SHP77 (cell line): ENCODE results near the gene CCDC85C.
"Not testable (repeated sequence)": the region's sequence is repeated elsewhere in the genome, so short reads cannot be mapped to it uniquely, and the experiment has no call there.

Source experiments
- DNase-seq, 2 experiments: peaks; one replicate each; lab custom pipeline; 2025; lab: John Stamatoyannopoulos, UW

The CCDC85C gene

DNA sequence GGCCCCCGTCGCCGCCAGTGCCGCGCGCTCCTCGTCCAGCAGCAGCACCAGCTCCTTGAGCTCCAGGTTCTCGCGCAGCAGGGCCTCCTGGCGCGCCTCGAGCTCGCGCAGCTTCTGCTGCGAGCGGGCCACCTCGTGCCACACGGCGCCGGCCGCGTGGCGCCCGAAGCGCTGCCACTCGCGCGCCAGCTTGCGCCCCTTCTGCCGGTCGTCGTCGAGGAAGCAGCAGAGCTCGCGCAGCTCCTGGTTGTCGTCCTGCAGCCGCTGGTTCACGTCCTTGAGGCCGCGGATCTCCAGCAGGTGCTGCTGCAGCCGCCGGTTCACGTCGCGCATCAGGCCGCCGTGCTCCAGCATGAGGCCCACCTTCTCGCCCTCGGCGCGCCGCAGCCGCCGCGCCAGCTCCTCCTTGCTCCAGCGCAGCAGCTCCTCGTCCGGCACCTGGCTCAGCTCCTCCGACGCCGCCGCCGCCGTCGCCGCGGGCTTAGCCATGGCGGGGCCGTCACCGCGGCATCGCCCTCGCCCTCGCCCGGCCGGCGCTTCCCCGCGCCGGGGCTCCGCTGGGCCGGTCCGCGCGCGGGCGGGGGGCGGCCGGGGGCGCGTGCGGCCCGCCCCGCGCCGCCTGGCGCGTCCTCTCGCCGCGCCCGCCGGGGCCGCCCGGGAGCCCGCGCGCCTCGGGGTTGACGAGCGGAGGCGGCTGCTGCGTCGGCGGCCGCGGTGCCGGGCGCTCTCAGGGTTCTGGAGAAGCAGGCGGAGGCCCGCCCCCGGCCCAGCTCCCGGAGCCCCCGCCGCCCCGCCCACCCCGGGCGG, at the start of gene CCDC85C:
TSS of gene CCDC85C (minus strand) at position 737 of the 807 bp plus-strand sequence. CDS start at position 489, 248 bp downstream.
- peak in 1 of 2 experiments; percentile 94 for DNase-seq

DNA sequence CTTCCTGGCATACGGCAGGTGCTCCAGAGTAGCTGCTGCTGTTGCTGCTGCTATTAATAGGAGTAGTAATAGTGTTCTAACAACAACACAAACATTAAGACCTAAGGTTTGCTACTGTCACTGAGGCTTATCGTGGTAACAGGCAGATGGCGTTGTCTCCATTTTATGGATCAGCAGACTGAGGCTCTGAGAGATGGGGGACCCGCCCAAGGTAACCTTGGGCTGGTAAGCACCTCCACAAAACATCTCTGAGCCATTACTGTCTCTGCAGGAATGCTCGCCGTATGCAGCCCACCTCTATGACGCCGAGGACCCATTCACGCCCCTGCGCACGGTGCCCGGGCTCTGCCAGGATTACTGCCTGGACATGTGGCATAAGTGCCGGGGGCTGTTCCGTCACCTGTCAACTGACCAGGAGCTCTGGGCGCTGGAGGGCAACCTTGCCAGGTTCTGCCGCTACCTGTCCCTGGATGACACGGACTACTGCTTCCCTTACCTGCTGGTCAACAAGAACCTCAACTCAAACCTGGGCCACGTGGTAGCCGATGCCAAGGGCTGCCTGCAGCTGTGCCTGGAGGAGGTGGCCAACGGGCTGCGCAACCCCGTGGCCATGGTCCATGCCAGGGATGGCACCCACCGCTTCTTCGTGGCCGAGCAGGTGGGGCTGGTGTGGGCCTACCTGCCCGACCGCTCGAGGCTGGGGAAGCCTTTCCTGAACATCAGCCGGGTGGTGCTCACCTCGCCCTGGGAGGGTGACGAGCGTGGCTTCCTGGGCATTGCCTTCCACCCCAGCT, 48.1 kb upstream of the CCDC85C start:
- no peak for DNase-seq

DNA sequence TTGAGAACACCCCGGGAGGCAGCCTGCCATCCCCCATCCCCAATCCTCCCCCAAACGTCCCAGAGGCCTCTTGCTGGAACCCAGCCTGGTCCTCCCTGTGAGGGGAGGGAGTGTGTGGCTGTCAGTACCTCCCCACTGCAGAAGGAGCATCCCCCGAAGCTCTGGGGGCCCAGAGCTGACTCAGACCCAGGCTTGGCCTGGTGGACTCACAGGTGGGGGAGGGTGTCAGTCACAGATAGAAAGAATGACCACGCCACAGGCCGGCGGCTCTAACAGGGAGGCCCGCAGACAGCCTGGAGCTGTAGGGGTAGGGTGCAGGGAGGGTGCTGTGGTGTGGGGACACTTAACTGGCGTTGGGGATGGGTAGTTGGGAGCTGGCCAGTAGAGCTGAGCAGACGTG, 46.2 kb upstream of the CCDC85C start:
- no peak for DNase-seq

DNA sequence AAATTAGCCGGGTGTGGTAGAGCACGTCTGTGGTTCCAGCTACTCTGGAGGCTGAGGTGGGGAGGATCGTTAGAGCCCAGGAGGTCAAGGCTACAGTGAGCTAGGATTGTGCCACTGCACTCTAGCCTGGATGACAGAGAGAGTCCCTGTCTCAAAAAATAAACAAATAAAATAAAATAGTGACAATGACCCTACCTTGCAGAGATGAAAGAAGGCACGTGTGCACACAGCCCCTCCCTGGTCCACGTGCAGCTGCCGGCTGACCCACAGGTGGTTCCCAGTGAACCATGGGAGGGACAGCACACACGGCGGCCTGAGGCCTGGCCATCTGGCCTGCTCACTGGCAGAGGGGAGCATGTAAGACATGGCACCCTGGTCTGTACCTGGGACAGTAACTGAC, 45.6 kb upstream of the CCDC85C start:
- DNase-seq = no peak

DNA sequence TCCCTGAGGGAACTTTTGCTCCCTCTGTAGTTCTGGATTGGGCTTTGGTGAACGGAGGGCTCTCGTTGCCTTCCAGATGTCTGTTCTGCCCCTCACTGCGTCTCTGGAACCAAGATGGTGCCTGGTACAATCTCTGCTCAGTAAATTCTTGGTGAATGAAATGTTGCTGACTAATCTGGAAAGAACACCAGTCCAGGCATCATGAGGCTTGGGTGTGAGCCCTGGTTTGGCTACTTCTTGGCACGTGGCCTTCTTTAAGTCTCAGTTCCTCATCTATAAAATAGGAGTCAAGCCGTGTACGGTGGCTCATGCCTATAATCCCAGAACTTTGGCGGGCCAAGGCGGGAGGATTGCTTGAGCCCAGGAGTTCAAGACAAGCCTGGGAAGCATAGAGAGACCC, 45.2 kb upstream of the CCDC85C start:
- no peak for DNase-seq

DNA sequence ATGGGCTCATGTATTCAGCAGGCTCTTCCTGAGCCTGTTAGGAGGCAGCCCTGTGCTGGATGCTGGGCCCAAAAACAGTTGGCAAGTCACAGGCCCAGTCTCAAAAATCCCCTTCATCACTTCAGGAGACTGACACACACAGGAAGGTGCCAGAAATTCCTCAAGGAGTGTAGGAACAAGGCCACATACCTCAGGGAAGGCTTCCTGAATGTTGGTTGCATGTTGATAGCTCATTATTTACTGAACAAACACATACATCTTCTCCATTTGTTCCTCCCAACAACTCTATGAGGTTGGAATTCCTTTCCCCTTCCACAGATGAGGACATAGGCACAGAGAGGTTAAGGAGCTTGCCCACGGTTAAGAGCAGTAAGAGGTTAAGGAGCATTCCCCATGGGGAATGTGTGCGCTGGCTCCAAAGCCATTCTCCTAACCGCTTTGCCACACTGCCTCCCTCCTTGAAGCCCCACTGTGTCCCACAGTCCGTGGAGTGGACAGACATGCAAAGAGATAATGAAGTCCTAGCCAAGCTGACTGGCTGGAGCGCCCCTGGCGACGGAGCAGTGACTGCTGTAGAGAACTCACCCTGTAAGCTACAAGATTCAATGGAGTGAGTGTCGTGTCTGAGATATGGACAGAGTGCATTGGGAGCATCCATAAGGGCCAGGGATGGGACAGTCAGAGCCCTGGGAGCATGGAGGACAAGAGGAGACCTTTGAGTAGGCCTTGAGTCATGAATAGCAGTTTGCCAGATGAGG, 44.2 kb upstream of the CCDC85C start:
- DNase-seq = no peak

DNA sequence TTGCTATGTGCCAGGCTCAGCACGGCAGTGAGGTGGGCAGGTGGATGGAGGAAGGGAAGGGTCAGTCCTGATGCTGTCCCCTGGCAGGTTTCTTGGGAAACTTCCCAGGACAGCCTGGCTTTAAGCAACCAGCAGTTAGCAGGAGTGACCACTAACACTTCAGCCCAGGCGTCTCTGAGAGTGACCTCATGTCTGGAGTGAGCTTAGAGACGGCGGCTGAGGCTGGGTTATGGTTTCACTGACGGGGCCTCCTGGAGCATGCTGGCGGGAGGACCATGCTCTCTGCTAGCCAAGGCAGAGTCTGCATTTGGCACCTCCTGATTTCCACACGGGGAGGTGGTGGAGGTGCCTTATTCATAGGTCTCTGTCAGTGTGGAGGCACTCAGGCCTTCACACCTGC, 43.4 kb upstream of the CCDC85C start:
- DNase-seq = no peak

DNA sequence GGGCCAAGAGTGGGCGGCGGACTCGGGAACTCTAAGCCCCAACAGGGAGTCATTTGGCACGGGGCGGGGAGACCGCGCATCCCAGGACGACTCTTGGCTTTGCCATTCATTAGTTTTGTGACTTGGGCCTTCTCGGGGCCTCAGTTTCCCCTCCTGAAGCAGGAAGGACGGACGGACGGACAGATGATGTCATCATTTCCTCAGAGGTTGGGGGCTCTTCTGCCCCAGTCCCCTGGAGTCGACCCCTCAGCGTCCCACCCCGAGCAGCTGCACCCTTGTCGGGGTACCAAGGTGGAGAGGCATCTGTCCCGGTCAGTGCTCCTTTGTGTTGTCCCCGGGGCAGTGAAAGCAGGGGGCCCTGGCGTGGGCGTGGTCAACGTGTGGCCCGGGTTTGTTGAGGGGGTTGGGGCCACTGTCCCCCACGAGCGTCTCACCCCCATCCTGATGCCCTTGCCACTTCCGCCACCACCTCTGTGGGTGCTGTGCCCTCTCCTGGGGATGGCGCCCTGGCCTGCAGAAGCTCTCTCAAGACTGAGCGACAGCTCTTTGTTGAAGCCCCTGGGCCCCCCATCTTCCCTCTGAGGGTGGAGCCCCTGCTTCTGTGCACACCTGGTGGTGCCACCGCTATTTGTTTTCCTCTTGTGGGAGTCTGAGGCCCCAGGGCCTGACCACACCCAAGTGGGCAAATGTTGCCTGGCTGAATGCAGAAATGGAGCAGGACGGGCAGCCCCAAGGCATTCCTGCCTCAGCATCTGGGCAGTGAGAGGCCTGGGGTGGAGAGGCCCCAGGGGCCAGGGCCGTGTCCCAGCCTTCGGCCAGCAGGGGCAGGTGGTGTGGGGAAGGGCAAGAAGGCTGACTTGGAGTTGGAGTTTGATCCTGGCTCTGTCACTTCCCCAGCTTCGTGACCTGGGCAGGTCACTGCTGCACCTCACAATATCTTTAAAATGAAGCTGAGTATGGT, 41.8 kb upstream of the CCDC85C start:
- DNase-seq = no peak

DNA sequence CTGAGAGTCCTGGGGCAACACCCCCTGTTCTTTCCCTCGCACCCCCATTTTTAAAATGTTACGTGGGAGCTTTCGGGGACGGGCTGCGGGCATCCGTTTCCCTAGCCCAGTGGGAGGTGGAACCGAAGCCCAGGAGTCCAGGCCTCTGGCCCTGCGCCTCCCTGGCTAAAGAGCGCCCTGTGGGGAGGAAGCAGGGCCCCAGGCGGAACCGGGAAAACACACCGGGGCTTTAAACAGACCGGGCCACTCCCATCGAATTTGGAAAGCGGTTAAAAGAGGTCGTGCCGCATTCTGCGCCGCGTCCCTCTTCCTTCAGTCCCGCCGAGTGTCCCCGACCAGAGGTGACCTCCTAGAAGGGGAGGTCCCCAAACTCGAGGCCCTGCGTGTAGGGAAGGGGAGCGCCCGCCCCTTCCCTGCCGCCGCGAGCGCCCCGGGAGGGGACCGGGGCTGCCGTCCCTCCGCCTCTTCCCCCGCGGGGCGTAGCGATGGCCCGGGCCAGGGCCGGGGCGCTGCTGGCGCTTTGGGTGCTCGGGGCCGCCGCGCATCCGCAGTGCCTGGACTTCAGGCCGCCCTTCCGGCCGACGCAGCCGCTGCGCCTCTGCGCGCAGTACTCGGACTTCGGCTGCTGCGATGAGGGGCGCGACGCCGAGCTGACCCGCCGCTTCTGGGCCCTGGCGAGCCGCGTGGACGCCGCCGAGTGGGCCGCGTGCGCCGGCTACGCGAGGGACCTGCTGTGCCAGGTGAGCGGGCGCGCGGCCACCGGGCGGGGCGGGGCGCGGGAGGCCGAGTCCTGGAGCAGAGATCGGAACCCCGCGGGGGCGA, 40.9 kb upstream of the CCDC85C start, which contains the start of gene HHIPL1:
TSS of gene HHIPL1 (plus strand) at position 407 of the 822 bp plus-strand sequence. CDS start at position 486, 79 bp downstream.
- DNase-seq = no peak

DNA sequence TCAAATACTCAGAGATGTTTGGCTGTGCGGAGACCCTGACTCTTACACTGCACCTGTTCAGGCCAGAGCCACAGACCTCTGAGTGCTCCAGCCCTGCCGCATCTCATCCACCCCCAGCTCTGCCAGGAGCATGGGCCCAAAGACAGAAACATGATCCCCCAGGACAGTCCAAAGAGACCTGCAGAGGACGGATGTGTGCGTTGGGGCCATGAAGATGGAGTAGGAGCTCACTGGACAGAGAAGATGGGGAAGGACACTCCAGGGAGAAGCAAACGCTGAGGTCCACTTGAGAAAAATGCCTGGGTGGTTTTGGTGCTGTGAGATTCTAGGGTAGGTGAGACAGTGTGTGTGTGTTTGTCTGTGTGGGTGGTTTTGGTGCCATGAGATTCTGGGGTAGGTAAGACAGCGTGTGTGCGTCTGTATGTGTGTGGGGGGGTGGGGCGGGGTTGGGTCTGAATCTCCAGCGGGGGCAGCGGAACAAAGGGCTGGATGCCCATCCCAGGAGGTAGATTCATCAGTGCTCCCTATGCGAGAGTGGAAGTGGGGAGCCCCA, 40.1 kb upstream of the CCDC85C start:
- no peak for DNase-seq

DNA sequence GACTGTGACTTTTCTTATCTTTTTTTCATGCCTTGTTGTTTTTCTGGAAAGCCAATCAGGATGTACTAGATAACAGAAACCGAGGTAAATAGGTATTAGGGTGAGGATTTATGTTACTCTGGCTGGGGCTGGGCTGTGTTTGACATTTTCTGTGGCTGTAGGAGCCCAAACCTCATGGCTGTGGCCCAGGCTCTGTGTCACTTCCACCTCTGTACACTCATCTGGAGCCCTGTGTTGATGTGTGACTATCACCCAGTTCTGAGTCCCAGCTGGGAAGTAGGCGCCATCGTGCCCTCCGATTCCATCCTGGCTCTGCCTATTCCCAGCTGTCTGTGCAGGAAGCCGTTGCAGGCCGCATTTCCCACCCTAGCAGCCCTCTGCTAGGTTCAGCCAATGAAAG, 39.3 kb upstream of the CCDC85C start:
- DNase-seq = no peak

DNA sequence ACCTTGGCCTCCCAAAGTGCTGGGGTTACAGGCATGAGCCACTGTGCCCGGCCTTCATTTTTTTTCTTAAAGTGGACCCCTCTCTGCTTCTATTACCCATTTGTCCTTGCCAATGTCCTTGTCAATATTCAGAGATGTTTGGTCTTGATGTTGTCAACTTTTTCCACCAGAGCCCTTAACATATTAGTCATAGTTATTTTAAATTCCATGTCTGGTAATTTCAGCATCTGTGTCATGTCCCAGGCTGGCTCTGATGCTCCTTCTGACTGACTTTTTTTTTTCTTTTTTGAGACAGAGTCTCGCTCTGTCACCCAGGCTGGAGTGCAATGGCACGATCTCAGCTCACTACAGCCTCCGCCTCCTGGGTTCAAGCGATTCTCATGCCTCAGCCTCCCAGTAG, 38.8 kb upstream of the CCDC85C start:
- DNase-seq = not testable (repeated sequence)

DNA sequence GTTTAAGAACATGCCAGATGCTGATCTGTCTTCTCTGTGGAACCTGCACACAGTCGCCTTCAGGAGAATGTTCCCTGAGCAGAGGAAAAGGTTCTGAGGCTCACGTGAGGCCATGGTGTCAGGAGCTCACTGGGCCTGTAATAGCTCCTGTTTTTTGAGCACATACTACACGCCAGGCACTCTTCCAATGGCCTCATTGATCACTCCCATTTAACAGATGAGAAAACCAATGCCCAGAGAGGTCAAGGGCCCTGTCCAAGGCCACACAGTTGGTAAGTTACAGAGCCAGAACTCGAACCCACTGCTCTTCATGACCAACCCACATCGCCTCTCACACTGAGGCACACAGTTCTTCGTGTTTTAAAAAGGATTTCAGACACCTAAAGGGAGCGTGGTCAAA, 33.6 kb upstream of the CCDC85C start:
- DNase-seq = no peak

DNA sequence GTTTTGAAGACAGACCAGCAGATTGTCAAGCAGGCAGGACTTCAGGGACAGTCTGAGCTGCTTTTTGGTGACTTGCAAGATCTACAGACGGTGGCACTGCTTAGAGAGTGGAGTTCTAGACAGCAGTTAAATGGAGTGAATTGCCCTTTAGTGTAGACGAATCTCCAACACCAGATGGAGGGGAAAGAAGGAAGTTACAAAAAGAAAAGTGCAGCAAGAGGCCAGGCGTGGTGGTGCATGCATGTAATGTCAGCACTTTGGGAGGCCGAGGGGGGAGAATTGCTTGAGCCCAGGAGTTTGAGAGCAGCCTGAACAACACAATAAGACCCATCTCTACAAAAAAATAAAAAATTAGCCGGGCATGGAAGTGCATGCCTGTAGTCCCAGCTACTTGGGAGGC, 32.5 kb upstream of the CCDC85C start:
- no peak for DNase-seq

DNA sequence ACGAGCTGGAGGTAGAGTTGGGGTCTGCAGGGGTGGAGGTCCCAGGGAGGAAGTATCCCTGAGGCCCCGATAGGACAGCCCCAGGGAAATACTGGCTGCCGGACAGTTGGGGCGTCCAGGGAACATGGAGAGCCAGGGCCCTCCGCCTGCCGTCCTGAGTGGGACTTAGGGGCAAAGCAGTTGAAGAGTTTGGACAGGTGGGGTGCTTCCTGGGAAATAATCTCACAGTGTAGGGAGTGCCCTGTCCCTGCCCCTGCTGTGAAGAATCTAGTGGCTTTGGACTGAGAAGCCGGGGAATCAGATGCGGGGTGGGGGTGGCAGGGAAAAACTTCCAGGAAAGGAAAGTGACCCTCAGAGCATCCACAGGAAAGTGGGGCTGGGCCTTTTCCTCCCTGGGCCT, 31.1 kb upstream of the CCDC85C start:
- no peak for DNase-seq

DNA sequence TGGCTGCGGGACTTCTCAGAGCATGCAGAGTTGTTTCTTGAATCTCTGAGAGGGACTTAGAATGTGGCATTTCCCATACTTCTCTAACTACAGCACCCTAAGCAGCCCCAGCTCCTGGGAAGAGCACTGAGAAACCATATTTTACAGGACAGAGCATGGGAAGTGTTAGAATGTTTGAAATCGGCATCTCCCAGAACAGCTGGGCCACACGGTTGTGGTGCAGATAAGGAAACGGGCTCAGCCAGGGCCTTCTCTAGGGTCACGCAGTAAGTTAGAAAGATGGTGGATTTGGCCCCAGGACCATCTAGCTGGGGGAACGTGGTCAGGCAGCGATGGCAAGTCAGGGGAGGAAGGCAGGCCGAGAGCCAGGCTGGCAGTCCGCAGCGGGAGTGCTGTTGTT, 30.4 kb upstream of the CCDC85C start:
- no peak for DNase-seq

DNA sequence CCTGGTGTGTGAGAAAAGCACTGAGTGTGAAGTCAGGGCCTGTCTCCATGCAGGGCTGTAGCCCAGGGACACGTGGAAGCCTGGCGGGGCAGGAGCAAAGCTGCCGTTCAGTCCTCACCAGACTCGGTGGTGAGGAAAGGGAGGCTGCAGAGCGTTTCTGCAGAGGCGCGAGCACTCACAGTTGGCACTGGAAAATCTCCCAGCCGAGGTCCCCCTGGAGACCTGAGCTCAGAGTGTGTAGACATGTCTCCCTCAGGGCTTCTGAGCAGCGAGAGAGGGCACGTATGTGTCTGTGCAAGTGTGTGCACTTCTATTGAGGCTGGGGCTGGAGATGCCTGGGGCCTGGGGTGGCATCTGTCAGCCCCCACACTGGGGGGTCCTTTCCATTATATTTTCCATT, 29.9 kb upstream of the CCDC85C start:
- no peak for DNase-seq

DNA sequence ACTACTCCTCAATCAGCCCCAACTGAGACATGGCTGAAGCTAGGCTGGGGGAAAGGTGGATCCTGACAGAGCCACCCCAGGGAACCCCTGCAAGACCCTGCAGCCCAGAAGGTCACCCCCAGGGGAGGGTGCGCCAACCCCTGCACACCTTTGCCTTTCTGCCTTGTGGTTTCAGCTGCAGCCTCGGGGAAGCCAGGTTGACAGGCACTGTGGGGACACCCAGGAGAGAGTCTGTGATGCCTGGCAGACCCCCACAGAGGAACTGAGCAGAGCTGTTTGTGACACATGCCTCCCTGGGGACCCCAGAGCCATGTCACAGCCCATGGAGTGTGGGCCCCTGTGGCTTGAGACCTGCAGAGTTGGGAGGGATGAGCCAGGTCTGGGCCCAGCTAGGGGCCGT, 29.1 kb upstream of the CCDC85C start:
- DNase-seq = no peak

DNA sequence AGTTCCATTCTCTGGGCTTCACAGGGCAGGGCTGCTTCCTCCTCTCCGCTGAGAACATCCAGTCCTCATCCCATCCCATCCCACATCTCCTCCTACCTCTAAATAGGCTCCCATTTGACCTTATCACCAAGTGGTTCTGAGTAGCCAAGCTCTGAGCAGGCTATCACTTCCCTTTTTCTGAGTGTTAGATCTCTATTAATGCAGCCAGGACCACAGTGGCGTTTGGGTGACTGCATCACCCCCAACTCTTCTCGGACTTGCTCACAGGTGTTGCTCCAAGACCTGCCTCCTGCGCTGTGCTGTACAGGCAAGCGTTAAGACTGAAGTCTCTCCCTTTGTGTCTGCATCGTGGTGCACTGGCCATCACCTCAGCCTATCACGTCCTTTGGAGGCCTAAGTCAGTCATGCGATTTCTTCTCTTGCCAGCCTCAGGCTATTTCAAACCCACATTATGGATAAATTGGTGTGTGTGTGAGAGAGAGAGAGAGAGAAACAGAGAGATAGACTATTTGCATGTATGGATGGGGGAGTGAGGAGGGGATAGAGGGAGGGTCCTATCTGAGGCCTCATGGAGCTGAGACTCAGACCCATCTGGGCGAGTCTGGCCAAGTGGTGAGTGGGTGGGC, 28.5 kb upstream of the CCDC85C start:
- DNase-seq = no peak

DNA sequence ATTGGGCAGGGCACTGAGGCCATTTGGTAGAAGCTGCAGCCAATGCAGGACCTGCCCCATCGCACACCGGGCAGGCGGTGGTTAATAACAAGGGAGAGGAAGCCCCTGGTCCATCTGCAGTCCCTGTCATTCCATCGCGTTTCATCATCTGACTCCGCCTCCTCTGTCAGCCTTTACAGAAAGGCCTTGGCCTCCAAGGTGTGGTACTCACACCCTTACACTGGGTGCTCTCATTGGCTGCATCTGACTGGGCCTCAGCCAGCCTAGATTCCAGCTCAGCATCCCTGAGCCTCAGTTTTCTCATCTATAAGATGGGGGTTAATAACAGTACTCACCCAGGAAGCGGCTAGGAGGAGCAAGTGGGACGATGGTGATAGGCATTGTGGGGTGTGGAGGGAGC, 26.2 kb upstream of the CCDC85C start:
- no peak for DNase-seq
